HG03457 (cell line): ENCODE data around the gene TMEM97.
A peak's percentile ranks its signal among the peaks of the same experiment; 100 is the strongest.
"Not testable (repeated sequence)": the region's sequence is repeated elsewhere in the genome, so short reads cannot be mapped to it uniquely, and the experiment has no call there.

Experiments used
- ATAC-seq: cut with Tn5 transposase; IDR thresholded peaks from one replicate; pipeline ENCODE4 v1.9.1; 2021; ENCODE audit warnings: moderate number of reproducible peaks; ENCODE audit not compliant: unreplicated experiment

The TMEM97 gene

GRCh38 chr17:28335959-28336871 lies 17.2 kb downstream of the TMEM97 start:
- ATAC-seq, result no peak

DNA sequence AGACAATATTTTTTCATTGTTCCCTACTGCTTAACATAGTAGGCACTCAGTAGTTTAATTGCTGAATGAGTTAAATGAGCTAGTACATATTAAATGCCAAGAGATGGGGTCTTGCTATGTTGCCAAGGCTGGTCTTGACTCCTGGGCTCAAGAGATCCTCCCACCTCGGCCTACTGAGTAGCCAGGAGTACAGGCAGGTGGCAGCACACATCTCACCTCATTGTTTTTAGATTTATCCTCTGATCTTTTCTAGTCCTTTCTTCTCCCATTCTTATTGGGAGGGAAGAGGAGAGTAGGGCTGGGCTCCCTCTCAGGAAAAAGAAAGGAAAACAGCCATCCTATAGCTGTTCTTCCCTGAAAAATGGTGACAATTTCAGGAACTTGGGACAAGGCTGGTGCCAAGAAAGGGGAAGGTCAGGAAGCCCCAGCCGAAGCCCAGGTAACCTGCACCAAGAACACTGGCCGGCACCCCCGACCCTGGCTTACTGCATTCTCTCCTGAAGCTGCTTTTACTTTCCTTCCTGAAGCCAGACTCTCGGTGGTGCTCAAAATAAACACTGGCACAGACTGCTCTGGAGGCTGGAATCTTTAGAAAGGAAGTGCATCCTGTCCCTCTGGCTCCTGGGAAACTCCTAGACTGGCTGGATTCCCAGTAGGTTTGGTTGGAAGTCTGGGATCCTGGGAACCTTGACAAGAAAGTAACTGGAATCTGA lies 19.2 kb downstream of the TMEM97 start:
- no peak for ATAC-seq

- ATAC-seq, result not testable (repeated sequence)
These were observed 19.8 kb downstream of the TMEM97 start for GRCh38 chr17:28338769-28339212.

- no peak for ATAC-seq
These were observed 20.4 kb downstream of the TMEM97 start for GRCh38 chr17:28339431-28339830.

- ATAC-seq, result no peak
These were observed 21.4 kb downstream of the TMEM97 start for GRCh38 chr17:28340374-28340773.

DNA sequence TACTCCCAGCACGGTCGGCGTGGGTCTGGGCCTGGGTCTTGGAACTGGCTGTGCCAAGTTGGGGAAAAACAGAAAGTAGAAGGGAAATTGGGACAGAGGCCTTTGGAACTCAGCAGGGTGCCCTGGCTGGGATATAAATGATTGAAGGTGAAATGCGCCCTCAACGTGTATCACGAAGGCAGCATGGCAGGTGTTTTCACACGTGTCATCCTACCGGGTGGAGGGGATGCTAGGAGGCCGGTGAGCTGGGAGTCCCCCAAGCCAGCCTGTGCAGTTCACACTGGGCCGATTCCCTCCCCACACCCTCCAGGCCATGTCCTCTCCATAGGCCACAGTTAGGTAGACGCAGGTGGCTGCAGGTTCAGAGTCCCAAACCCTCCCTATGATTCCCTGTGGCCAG lies 22.5 kb downstream of the TMEM97 start:
- no peak for ATAC-seq

DNA sequence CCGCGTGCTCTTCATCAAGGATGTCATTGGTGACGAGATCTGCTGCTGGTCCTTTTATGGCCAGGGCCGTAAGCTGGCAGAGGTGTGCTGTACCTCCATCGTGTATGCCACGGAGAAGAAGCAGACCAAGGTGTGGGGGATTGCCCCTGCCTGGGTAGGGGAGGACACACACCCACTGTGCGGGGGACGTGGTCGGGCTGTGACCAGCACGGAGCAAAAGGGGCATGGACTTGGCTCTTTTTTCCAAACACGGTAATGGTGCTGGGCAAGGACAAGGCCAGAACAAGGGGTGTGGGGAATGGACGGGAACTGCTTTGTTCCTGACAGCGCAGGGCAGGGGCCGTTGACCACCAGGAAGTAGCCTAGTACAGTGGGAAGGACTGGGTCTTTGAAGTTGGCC lies 23.3 kb downstream of the TMEM97 start:
- ATAC-seq, result no peak

- ATAC-seq, result no peak
These were observed 24.5 kb downstream of the TMEM97 start for GRCh38 chr17:28343491-28343932.

DNA sequence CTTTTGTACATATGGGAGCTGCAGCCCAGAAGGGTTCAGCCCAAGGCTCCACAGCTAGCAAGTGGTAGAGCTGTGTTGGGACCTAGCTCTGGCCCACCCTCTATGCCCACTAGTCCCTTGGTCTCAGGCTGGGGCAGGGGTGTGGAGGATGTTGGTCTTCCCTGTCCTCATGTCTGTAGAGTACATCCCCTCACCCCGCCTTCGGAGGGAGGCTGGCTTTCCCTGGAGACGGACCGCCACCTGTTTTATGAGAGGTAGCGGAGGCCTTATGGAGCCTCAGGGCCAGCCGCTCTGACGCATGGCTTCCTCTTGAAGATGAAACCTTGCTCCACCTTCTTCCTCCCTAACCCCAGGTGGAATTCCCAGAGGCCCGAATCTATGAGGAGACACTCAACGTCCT lies 25.0 kb downstream of the TMEM97 start:
- ATAC-seq, result no peak

GRCh38 chr17:28344435-28344901 lies 25.5 kb downstream of the TMEM97 start:
- no peak for ATAC-seq

DNA sequence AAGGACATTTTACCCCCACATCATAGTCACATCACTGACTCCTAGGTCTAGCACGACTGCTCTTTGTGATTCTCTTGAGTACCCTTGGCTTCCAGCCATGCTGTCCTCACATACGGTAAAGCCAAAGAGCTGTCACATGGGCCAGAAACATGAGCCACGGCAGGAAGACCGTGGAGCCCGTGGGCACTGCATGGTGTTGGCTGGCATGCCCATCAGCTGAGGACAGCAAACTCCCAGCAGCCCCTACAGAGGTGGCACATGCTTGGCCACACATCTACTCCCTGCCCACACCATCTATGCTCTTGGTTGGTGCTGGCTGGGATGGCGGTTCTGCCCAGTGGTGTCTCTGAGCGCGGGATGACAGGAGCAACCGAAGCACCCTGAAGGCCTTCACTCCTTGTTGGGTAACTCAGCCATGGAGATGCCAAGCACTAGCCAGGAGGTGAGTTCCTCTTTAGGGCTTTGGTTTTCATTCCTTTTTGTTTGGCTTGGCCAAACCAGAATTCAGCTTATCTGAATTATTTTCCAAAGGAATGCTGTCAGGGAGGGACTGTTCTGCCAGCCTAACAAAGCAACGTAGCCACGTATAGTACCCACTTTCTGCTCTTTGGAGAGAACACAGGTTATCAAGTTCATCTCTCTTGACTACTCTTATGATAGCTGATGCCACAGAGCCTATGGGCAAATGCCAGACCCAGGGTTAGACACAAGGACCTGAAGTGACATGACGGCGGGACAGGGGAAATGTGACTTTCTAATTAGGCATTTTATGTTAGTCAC lies 26.6 kb downstream of the TMEM97 start:
- no peak for ATAC-seq

DNA sequence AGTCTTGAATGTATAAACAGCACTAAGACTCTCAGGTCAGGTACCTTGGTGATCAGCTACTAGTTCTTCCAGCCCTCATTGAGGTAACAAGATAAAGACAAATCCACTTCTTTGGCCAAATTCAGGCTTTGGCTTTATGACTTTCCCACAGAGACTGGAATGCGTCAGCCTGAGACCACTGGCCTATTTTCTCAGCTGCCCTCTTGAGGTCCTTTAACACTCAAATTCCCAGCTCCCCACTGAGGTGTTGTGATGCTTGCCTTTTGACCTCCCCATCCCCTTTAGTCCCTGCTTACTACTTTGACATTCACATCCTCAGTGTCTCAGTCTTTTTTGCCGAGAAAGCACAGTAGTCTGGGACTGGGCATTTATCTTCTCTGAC lies 27.2 kb downstream of the TMEM97 start:
- ATAC-seq, result no peak

GRCh38 chr17:28346746-28347246 lies 27.8 kb downstream of the TMEM97 start:
- ATAC-seq, result no peak

- ATAC-seq, result no peak
These were observed 28.4 kb downstream of the TMEM97 start for GRCh38 chr17:28347261-28347891.

DNA sequence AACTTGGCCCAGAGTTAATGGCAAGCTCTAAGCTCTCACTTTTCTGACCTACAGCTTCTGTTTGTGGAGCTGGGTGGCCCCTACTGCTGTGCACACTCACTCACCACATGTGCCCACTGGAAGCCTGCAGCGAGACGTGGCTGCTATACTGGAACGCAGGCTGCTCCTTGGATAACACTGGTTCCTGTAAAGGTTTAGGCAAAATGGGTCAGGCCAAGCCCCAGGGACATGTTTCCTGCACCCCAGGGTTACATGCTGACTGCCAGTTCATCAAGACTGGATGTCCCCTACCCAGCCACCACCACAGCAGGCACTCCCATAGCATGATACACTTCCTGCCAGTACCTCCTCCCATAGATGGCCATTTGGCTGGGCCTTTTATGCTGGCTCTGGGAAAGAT lies 30.0 kb downstream of the TMEM97 start:
- no peak for ATAC-seq

- ATAC-seq, result no peak
These were observed 31.3 kb downstream of the TMEM97 start for GRCh38 chr17:28350271-28350670.

DNA sequence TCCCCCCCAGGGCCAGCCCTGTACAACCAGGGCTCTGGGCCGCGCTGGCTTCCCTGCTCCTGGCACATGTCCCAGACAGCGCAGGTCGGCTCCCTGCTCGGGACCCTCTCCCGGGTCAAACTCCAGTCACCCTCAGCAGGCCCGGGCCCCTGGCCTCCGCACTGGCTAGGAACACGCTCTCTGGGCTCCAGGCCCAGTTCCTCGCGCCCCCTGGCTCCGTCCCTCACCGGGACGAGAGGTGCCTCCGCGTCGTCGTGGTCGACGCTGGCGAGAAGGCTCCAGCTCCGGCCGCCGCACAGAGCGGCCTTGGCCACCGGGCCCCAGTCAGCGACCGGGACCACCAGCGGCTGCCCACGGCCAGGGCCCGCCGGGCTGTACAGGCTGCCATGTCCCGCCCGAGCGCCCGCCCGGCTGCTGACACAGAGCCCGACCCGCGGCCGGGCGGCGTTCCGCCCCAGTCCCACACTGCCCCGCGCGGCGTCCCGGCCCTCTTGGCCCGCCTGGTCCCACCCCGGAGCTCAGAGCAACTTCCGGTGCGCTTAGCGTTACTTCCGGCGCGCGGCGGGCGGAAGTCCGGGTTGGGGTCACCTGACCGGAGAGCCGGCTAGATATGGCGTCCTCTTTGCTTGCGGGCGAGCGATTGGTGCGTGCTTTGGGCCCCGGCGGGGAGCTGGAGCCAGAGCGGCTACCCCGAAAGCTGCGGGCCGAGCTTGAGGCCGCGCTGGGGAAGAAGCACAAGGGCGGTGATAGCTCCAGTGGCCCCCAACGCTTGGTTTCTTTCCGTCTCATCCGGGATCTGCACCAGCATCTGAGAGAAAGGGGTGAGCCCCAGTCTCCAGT lies 38.3 kb downstream of the TMEM97 start, which contains the start of gene POLDIP2:
Gene POLDIP2 (minus strand): TSS at position 467 of the 840 bp plus-strand sequence. CDS start 79 bp downstream, at position 388.
- ATAC-seq, result peak; percentile 84

GRCh38 chr17:28357901-28358197 lies 38.8 kb downstream of the TMEM97 start:
- no peak for ATAC-seq

DNA sequence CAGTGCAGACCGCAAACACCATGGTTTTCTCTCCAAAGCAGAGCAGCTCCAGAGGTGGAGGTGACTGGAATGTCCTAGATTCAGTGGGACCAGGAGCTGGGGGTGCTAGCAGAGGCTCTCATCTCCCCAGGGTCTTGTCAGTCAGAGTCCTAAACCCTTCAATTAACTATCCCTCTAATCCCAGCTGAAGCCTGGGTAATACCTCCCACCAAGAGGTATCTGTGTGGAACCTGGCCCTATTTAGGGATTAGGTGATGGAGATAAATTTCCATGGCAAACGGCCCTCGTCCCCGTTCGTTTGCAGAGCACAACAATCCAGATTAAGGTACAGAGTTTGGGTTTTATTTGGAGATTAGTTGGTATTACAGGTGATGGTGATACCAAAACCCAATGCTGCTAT lies 44.2 kb downstream of the TMEM97 start:
- no peak for ATAC-seq
